HG03354 (cell line): ENCODE measurements around the gene CDKN2B-AS1.

Experiments used
- ATAC-seq: cut with Tn5 transposase; IDR thresholded peaks from one replicate; pipeline ENCODE4 v1.9.1; 2021; ENCODE audit warnings: mild to moderate bottlenecking; ENCODE audit not compliant: unreplicated experiment, poor library complexity, severe bottlenecking

The CDKN2B-AS1 gene

DNA sequence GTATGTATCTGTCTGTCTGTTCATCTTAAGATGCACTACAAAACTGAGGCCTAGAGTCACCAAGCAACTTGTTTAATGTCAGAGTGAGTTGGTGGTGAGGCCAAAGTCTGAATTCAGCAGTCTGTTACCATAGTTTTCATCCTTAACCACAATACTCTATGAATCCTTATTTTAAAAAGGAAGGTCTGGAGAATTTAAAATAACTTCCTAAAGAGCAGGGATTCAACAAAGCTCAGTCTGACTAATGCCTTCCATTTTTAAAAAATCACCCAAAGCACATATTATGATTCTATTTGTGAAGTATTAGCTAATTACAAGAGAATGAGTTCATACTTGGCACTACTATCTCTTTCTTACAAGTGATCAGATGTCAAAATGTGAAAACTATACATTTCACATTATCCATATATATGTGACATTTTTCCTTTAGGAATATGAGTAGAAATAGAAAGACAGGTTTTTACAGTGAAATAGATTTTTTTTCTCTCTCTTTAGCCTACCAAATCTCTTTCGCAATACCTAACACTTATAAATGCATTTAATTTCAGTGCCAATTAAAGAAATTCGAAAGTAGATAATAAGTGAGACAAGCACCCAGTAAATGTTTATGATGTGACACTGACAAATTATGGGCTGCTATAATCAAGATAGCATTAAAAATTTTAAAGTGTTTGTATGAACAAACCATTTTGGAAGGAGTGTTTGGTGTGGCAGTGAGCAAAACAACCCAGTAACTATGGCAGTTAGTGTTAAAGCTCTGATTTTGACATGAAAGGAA lies 116.8 kb downstream of the CDKN2B-AS1 start:
- no peak for ATAC-seq

DNA sequence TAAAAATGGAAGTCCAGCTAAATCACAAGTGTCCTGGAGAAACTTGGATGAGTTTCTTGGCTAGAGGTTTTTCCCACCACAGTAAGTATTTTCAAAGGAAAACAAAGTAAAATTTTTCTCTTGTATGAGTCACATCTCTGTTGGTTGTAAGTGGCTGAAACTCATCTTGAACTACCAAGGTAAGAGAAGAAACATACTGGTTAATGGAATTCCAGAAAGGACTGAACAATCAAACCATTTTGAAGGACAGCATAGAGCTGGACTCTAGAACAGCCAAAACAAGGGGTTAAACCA lies 117.3 kb downstream of the CDKN2B-AS1 start:
- no peak for ATAC-seq

DNA sequence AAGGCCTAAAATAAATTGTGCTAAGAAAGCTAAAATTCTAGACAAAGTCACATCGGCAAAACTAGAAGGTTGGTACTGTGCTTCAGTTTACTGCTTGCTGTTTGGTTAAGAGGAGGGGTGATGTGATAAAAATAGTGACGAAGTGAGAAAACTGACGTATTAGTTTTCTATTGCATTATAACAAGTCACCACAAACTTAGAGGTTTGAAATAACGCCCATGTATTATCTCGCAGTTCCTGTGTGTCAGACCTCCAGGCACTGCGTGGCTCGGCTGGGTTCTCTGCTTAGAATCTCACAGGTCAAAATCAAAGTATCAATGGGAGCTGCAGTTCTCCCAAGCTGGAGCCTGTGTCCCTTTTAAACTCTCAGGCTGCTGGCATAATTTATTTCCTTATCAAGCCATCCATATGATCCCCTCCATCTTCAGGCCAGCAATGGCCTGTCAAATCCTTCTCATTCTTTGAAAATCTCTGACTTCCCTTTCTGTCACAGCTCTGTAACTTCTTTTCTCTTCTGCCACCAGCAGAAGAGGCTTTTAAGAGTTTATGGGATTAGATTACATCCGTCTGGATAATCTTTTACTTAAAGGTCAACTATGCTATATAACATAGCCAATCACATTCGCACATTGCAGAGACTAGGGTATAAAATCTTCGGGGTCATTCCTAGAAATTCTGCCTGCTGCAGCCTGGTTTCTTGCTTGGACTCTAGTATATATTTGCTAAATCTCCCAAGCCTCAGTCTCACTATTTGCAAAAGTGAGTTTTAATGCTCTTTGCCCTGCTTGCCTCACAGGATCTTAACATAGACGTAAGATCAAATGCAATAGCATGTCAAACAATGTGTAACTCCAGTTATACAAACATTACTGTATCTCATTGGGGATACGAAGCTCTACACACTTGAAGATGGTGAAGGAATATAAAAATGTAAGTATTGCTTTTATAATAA lies 118.6 kb downstream of the CDKN2B-AS1 start:
- no peak for ATAC-seq

DNA sequence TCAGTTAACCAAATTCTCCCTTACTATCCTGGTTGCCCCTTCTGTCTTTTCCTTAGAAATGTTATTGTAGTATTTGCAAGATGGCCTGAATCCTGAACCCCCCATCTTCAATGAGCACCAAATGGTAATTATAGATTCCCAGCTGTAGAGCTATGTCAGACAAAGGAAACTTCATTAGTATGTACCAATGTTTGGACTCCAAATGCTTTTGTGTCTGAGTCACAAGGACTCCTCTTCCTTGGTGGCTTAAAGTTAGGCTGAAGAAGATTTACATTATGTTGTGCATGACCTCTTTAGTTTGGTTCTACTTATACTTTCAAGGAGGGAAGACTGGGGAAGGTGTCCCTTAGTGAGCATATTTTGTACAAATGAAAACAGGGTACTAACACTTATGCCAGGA lies 120.4 kb downstream of the CDKN2B-AS1 start:
- no peak for ATAC-seq

DNA sequence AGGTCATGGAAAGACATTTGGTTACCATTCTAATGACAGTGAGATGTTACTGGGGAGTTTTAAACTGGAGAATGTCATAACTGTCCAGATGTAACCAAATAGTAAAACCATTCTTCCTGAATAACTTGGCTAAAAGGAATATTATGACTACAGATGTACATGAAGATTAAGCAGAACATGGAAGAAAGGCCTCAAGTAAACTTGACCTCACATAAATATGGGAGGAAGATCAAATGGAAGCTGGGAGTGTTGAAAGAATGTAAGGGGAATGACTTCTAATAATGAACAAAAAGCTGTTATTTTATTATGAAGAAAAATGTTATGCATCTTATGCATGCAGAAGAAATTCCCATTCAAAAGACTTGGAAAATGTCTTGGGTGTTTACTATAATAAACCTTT lies 122.2 kb downstream of the CDKN2B-AS1 start:
- no peak for ATAC-seq

DNA sequence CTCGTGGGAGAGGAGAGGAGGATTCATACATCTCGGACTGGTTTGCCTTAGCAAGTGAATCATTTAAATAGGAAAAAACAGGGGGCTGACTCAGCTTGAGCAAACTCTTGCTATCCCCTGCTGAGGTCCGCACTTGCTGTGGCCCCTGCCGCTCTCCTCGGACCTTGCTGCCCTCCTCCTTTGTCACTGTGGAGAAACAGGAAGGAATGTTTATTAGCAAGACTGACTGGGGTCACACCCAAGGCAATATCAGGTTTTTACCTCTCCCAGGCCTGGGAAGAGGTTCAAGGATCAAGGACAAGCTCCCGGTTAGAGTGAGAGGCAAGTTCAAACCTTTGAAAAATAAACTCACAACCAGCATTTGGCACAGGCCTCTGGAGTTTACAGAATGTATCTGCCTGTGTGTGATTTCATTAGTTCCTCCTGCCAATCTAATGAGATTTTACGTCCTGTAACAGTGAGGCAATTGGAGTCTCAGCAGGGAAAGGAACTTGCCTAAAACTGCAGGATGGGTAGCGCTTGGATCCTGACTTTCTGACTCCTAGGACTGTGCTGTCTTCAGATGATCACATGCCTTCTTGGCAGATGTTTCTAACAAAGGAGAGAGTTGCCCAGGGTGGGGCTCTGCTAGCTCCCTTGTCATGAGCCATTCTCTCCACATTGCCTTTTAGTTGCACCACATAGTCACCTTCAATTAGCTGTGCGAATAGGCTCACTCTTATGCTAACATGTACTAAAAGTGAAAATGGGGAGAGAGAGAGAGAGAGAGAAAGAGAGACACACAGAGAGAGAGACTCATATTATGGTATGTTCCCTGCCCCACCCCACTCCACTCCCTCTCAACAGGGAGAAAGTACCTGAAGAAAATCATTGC lies 123.2 kb downstream of the CDKN2B-AS1 start:
- no peak for ATAC-seq

DNA sequence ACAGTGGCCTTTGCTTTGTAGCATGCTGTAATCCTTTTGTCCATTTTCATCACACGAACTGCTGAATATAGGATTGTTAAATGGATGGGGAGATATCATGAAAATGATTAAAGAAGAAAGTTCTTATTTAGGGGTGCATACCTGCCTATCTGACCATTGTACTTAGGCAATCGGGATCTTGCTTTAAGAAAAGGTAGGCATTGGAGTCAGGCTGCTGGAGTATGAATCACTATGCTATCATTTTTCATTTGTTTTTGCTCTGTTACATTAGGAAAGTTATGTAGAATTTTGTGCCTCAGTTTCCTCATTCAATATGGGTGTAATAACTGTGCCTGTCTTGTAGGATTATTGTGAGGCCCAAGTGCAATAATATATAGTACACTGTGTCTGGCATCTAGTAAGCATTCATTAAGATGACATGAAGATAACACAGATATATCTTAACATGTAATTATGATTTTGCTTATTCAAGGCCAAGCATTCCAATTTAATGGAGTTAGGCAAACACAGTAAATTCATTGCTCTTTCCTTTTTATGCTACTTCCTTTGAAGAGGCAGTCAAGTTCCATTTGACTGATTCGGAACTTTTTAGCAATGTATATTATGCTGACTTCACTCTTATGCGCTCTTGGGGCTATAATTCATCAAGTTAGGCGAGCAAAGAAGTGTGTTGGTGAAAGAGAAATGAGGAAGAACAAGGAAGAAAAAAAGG lies 124.4 kb downstream of the CDKN2B-AS1 start:
- ATAC-seq: no peak

DNA sequence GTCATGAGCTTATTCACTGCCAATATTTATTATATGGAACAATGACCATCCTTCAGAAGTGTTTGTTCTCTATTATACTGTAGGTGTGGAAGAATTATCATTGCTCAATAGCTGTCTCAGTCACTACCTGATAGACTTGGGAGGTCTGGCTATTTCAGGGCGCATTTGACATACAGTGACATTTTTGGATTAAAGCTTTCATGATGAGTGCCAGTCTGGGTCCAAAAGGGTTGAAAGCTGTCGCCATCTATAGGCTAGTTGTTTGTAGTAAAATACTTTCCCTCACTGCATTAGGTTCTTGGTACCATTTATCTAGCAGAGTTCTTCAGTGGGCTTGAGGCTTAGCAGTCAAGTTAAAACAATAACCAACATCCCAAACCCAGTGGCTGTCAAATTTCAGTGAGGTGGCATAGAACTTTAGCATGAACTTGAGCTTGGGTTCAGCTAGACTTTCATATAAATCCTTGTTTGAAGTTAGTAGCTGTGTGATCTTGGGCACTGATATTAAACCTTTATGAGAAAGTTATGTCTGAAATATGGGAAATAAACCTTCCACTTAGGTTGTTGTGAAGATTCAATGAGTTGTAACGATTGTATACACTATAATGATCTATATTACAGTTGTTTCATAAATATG lies 125.0 kb downstream of the CDKN2B-AS1 start:
- no peak for ATAC-seq

DNA sequence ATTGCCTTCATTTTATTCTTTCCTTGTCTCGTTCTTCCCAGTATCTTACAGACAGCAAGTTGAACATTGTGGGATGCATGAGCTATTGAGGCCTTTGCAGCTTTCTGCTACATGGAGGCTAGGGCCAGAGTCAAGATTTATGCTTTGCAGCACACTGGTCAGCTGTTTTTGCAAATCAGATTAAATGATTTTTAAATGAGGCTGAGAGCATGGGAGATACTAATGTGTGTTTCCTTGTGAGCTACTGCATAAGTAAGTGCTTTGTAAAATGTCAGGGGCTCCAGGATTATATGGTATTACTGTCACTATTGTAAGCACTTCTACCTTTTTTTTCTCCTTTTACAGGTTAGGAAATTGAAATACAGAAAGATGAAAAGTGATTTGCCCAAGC lies 125.6 kb downstream of the CDKN2B-AS1 start:
- ATAC-seq: no peak

DNA sequence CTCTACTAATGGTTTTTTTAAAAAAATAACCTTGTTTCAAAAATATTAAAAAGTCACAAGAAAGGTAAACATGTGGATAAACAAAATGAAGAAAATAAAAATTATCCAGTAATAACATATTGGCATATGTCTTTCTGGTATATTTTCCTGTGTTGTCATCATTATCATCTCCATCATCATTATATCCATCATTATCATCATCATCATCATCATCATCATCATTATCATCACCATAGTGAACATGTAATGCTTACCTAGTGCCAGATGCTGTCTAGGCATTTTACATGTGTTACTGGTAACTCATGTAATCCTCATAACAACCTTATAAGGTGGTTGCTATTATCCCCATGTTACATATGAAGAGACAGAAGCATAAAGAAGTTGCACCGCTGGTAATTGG lies 126.0 kb downstream of the CDKN2B-AS1 start:
- no peak for ATAC-seq

DNA sequence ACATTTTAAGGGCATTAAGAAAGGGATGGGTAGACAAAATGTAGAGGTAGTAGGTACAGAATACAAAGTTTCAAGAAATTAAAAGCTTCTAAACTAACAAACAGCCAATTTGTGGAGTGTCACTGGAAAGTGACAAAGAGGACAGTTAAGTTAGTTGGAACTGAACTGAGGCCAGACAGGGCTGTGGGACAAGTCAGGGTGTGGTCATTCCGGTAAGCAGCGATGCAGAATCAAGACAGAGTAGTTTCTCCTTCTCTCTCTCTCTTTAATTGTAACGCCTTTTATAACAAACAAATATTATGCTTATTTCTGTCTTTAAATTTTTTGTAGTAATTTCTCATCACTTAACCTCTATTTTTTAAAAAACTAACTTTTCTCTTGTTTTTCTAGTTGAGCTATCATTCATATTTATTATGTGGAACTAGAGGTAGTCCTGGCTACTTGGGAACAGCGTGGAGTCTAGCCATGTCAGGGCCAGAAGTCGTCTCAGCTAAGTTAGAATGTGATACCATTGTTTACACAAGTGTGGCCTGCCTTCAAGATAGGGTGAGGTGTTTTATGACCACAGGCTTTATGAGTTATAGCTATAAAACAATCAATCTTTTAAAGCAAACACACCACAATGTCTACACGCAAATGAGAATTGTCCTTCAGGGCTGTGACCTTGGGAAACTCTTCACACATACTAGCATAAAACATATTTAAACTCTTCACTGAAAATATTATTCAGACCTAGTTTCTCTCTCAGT lies 129.8 kb downstream of the CDKN2B-AS1 start:
- no peak for ATAC-seq

DNA sequence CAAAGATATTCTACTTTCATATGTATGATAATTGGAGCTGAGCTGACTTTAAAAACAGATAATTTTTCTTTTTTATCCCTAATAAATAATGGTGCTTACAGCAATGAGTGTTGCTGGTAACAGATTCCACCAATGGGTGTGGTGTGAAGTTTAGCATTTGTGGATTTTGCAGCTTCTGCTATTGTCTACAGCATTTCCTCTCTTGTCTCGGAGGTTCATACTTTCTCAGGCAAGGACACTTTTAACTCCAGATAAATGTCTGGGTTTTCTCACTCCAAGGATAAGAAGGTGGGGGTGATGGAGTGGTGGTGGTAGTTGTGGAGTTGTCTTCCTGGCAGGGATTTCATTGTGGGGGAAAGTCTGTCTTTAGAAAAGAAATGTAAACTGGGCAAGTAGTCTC lies 134.5 kb downstream of the CDKN2B-AS1 start:
- ATAC-seq: no peak

DNA sequence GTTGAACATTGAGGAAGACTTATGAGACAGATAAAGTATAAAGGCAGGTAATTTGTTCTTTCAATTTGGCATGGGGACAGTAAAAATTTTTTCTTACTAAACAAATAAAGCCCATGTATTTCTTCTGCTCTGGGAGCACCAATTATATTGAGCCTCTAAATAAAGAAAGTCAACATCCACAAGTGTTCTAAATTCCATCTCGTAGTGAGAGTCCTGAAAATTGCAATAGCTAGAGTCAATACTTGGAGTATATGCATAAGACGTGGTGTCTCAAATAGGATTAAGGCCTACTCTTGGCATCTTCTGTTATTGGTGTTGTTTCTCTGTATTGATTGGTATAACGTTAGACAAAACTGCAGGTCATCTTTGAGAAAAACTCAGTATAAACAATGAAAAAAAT lies 135.0 kb downstream of the CDKN2B-AS1 start:
- ATAC-seq: no peak

DNA sequence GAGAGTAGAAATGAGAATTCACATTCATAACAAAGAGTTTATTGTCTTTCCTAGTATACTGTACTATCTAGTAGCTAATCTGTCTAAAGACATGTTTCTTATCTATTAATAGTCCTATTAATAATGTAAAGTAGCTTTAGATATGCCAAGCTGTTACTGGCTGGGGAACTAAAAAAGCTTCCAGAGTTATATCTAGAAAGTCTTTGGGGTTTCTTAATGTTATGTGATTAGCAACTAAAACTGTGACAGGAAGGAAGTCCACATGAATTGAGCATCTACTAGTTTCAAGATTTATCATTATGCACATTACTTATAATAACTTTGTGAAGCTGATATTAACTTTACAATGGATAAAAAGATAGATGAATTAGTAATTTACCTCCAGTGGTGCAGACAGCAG lies 137.2 kb downstream of the CDKN2B-AS1 start:
- ATAC-seq: no peak

DNA sequence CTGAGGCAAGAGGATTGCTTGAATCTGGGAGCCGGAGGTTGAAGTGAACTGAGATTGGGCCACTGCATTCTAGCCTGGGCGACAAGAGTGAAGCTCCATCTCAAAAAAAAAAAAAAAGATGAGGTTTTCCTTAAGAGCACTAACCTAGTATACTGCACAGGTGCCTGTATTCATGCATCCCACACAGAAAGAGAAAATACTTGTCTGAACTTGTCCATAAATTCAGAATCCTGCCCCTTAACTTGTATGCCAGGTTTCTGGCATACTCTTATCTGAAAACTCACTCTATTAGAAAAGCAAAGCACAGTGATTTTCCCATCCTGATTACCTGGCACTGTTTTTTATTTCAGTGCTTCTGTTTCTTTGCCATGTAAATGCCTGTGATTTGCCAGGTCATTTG lies 139.8 kb downstream of the CDKN2B-AS1 start:
- ATAC-seq: no peak

DNA sequence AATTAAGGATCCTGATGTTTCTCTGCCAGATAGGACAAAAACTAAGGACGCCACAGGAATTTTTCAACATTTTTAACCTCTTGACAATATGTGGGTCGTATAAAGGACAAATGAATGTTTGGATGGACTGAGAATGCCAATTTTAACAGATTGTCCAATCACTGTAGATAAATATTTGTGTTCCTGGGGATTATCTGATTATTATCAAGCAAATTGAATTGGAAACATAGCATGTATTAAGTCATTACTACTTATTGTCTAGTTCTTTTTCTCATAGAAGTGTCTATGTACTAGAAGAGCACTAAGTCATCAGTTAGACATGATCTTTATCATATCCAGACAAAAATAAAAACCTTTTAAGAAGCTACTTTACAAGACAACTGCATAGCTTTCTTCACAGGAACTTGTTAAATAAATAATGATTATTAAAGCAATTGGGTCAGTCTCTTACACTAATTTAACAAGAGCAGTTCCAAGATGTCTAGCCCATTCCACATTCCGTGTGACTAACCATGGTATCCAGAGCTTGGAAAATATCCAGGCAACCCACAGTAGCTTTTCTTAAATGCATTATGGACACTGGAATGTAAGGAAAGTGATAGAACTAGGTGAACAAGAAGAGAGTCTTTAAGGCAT lies 142.0 kb downstream of the CDKN2B-AS1 start:
- no peak for ATAC-seq

DNA sequence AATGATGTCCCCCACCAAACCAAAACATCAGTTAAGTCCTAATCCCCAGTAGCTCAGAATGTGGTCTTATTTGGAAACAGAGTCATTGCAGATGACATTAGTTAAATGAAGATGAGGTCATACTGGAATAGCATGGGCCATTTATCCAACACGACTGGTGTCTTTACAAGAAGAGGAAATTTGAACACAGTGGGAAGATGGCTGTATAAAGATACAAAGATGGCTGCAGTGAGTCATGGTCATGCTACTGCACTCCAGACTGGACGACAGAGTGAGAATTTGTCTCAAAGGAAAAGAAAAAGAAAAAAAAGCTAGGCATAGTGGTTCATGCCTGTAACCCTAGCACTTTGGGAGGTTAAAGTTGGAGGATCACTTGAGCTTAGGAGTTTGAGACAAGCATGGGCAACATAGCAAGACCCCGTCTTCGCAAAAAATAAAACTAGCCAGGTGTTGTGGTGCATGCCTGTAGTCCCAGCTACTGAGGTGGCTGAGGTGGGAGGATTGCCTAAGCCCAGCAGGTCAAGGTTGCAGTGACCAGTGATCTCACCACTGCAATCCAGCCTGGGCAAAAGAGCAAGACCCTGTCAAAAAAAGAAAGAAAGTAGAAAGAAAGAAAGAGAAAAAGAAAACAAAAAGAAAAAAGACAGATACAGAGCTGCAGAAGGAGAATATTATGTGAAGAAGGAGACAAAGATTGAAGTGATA lies 144.5 kb downstream of the CDKN2B-AS1 start:
- ATAC-seq: no peak
